HG02885 (cell line): ENCODE data around the gene GLRX5.

Experiments
- ATAC-seq: cut with Tn5 transposase; IDR thresholded peaks from one replicate; pipeline ENCODE4 v1.9.1; 2021; ENCODE audit warnings: mild to moderate bottlenecking; ENCODE audit not compliant: unreplicated experiment, poor library complexity

Gene GLRX5

GRCh38 chr14:95534299-95535225 is at the start of gene GLRX5:
GLRX5 (plus strand) TSS chr14:95535050; CDS start chr14:95535090, 40 bp downstream.
- ATAC-seq, result peak; percentile 88

GRCh38 chr14:95485222-95485819 is 49.5 kb upstream of the GLRX5 start:
- no peak for ATAC-seq

GRCh38 chr14:95486875-95487668 is 47.8 kb upstream of the GLRX5 start:
- peak; percentile 72 for ATAC-seq

GRCh38 chr14:95487669-95488084 is 47.2 kb upstream of the GLRX5 start:
- no peak for ATAC-seq

- no peak for ATAC-seq
These were observed 46.3 kb upstream of the GLRX5 start for GRCh38 chr14:95488376-95489213.

GRCh38 chr14:95489214-95490137 is 45.4 kb upstream of the GLRX5 start:
- ATAC-seq, result no peak

GRCh38 chr14:95490138-95490509 is 44.7 kb upstream of the GLRX5 start:
- ATAC-seq, result no peak

GRCh38 chr14:95490727-95491451 is 44.0 kb upstream of the GLRX5 start:
- no peak for ATAC-seq

- no peak for ATAC-seq
These were observed 42.8 kb upstream of the GLRX5 start for GRCh38 chr14:95491936-95492608.

- ATAC-seq, result no peak
These were observed 41.3 kb upstream of the GLRX5 start for GRCh38 chr14:95493503-95493902.

- ATAC-seq, result no peak
These were observed 40.9 kb upstream of the GLRX5 start for GRCh38 chr14:95493976-95494375.

- ATAC-seq, result no peak
These were observed 40.4 kb upstream of the GLRX5 start for GRCh38 chr14:95494456-95494855.

GRCh38 chr14:95495076-95495475 is 39.8 kb upstream of the GLRX5 start:
- ATAC-seq, result peak; percentile 10

GRCh38 chr14:95495538-95496025 is 39.3 kb upstream of the GLRX5 start:
- ATAC-seq, result peak; percentile 84

- no peak for ATAC-seq
These were observed 38.7 kb upstream of the GLRX5 start for GRCh38 chr14:95496111-95496681.

GRCh38 chr14:95496690-95497259 is 38.1 kb upstream of the GLRX5 start:
- no peak for ATAC-seq

- no peak for ATAC-seq
These were observed 37.3 kb upstream of the GLRX5 start for GRCh38 chr14:95497561-95498011.
